ENCODE results near the gene PHF21A. TPM values are rescaled to one million over a fixed set of nuclear protein-coding genes. Genes with fewer than 3 reads are reported as not detected.

Gene PHF21A
- total and polyA plus RNA-seq, 2 donors (not counting 3 experiments of a cell fraction or from before 2014, with no cell fraction given): 14.1 to 30.5 TPM

DNA sequence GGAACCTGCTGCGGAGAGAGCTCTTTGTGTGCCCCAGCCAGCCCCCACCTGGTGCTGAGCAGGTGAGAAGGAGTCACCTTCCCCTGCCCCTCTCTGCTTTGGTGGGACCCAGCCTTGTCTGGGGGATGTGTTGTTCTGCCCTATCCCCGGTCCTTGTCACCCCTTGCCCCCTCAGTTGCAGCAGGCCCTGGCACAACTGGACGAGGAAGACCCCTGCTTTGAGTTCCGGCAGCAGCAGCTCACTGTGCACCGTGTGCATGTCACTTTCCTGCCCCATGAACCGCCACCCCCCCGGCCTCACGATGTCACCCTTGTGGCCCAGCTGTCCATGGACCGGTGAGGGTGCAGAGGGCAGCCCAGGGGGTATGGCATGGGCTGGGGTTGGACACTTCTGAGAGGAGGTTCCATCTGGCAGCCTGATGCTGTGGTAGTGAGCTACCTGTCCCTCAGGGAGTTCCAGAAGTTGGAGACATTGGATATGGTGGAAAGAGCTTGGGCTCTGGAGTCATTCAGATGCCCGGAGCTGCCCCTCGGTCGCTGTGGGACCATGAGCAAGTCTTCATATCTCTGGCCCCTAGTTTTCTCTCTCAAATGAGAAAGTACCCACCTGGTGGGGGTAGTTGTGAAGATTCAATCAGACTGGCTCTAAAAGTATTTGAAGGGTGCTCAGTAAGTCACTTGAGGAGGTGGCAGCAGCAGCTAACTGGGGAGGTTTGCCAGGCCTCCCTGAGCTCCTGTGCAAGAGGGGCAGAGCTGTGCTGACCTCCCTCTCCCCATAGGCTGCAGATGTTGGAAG is 194.5 kb downstream of the PHF21A start:
- Histone ChIP-seq H3K4me2 (ENCODE audit: insufficient read depth, low read length) (no peak overlapping the region), H3K4me1 (ENCODE audit: control insufficient read depth, extremely low read depth, insufficient read depth, low read length) (no peaks in the 10 kb centered on the region), H3K9me3 (replicated peaks; ENCODE audit: control insufficient read depth, insufficient read depth, low read length) (no peaks in the 10 kb centered on the region), H3K27me3 (ENCODE audit: control insufficient read depth in 2 of 2, insufficient read depth in 2 of 2, low read length in 2 of 2) (peaks cover 10 to 25% of the 10 kb centered on the region in 2 experiments), H3K9ac (replicated peaks; ENCODE audit: extremely low read depth, insufficient read depth, low read length) (no peak overlapping the region), H3K79me2 (ENCODE audit: control insufficient read depth, insufficient read depth, low read length) (no peaks in the 10 kb centered on the region), H3K9me1 (replicated peaks; ENCODE audit: control insufficient read depth, extremely low read depth, insufficient read depth, low read length) (no peaks in the 10 kb centered on the region), H3K36me3 (ENCODE audit: control insufficient read depth in 2 of 2, extremely low read depth in 1 of 2, insufficient read depth in 2 of 2, low read length in 2 of 2) (peaks cover 0 to 2% of the 10 kb centered on the region in 2 experiments), H3K27ac (ENCODE audit: insufficient read depth, low read depth, low read length) (no peak overlapping the region), H2AFZ (ENCODE audit: low read depth, low read length) (no peak overlapping the region), H4K20me1 (replicated peaks; ENCODE audit: control insufficient read depth, extremely low read depth, insufficient read depth, low read length) (no peaks in the 10 kb centered on the region), H3K4me3 (replicated peaks in 1 of 3; ENCODE audit: insufficient read depth in 1 of 3, low read depth in 1 of 3, low read length in 3 of 3) (no peak overlapping the region)
- ChIA-PET CTCF (interaction anchor here (0.6 to 2.6 kb wide), 2 partner anchors 39 to 80 kb away, joined by 3 to 8 read pairs; no protein-coding TSS in a partner anchor), POLR2A (no interaction called here)
- TF ChIP-seq POLR2AphosphoS5 (IDR thresholded peaks at IDR 0.05; ENCODE audit: insufficient read depth, low read depth, low read length) (no peak), FOS (IDR thresholded peaks at IDR 0.05; ENCODE audit: borderline replicate concordance, insufficient read depth, low read length) (no peak), JUN (IDR thresholded peaks at IDR 0.05; ENCODE audit: borderline replicate concordance, insufficient read depth, insufficient read length, low read depth) (no peak)
- TF ChIP-seq, protein P1, sequence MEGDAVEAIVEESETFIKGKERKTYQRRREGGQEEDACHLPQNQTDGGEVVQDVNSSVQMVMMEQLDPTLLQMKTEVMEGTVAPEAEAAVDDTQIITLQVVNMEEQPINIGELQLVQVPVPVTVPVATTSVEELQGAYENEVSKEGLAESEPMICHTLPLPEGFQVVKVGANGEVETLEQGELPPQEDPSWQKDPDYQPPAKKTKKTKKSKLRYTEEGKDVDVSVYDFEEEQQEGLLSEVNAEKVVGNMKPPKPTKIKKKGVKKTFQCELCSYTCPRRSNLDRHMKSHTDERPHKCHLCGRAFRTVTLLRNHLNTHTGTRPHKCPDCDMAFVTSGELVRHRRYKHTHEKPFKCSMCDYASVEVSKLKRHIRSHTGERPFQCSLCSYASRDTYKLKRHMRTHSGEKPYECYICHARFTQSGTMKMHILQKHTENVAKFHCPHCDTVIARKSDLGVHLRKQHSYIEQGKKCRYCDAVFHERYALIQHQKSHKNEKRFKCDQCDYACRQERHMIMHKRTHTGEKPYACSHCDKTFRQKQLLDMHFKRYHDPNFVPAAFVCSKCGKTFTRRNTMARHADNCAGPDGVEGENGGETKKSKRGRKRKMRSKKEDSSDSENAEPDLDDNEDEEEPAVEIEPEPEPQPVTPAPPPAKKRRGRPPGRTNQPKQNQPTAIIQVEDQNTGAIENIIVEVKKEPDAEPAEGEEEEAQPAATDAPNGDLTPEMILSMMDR (IDR thresholded peaks at IDR 0.05; ENCODE audit: extremely low read depth in 1 of 2, insufficient read depth in 1 of 2, low read depth in 1 of 2, low read length in 2 of 2): no peak
- DNase-seq (ENCODE audit: low read depth, low spot score): no peak
- dilution Hi-C loops (cut with MboI; ENCODE audit: extremely low pct_ligation_motif_present, low sequenced_read_pairs) (no loop called here), intact Hi-C loops (cut with micrococcal nuclease) (no loop called here)
- BruUV-seq (replicated peaks): no TSS peak
- FAIRE-seq: no peak

Measured in endothelial cell of umbilical vein (primary cell).